ENCODE measurements around the gene SLC35E2B.
"Not testable (repeated sequence)": the region's sequence is repeated elsewhere in the genome, so short reads cannot be mapped to it uniquely, and the experiment has no call there.

The SLC35E2B gene

GRCh38 chr1:1689526-1689925 lies 3.1 kb downstream of the SLC35E2B start:
- not testable (repeated sequence) for H3K4me3 Mint-ChIP-seq, ATAC-seq, H3K9me3 Mint-ChIP-seq, DNase-seq, H3K27me3 Mint-ChIP-seq
- Mint-ChIP-seq H3K4me1 (peaks cover 41% of the 10 kb centered on the region), H3K27ac (peak overlapping the region; percentile 32), H3K36me3 (ENCODE audit: low read depth) (peaks cover 11% of the 10 kb centered on the region)

DNA sequence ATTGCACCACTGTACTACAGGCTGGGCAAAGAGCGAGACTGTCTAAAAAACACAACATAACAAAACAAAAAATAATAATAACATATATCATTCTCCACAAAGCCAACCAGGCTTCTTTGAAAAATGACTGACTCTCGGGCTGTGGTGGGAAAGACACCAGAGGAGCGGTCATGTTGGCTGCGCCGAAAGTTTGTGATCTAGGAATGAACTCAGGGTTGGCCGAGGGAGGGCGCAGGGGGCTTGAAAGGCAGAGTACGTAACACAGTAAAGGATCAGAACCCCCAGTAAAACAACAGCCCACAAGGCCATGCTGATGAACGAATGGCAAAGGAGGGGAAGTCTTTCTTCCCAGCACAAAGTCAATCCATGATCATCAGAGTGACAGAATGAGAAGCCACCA lies 4.7 kb downstream of the SLC35E2B start:
- no peak for ATAC-seq
- no peaks in the 10 kb centered on the region for H3K9me3 Mint-ChIP-seq
- no peak for DNase-seq
- H3K36me3 Mint-ChIP-seq (ENCODE audit: low read depth): peaks cover 11% of the 10 kb centered on the region
- peaks cover 54% of the 10 kb centered on the region for H3K4me1 Mint-ChIP-seq
- H3K27me3 Mint-ChIP-seq: no peaks in the 10 kb centered on the region
- no peak overlapping the region for H3K4me3 Mint-ChIP-seq
- peak overlapping the region; percentile 52 for H3K27ac Mint-ChIP-seq

DNA sequence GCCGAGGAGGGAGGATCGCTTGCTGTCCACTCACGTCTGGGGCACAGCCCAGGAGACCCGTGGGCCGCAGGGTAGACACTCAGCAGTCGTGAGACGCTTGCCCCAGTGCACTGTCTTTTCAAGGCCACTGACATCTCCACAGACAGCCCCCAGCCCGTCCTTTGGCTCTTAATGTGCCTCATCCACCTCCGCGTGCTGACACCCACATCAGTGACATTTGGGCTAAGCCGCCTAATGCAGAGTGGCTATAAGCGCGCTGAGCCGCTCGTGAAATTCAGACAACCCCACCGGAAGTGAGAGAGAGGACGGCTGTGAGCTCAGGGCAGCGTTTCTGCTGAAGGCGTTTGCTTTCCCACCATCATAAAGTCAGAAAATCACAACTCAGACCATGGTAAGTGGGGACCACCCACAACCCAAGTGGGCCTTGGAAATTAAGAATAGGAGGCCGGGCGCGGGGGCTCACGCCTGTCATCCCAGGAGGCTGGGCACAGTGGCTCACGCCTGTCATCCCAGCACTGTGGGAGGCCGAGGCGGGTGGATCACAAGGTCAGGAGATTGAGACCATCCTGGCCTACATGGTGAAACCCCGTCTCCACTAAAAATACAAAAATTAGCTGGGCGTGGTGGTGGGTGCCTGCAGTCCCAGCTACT lies 8.4 kb downstream of the SLC35E2B start:
- Mint-ChIP-seq H3K4me3 (no peak overlapping the region), H3K4me1 (peaks cover 53% of the 10 kb centered on the region), H3K9me3 (no peaks in the 10 kb centered on the region), H3K27me3 (no peaks in the 10 kb centered on the region), H3K27ac (peak overlapping the region; percentile 18), H3K36me3 (ENCODE audit: low read depth) (peaks cover 8% of the 10 kb centered on the region)
- ATAC-seq (no peak), DNase-seq (no peak)

- ATAC-seq (no peak), DNase-seq (no peak)
- H3K27ac Mint-ChIP-seq: no peak overlapping the region
- H3K9me3 Mint-ChIP-seq: no peaks in the 10 kb centered on the region
- H3K4me3 Mint-ChIP-seq: no peak overlapping the region
- H3K27me3 Mint-ChIP-seq: no peaks in the 10 kb centered on the region
- peaks cover 58% of the 10 kb centered on the region for H3K4me1 Mint-ChIP-seq
- H3K36me3 Mint-ChIP-seq (ENCODE audit: low read depth): peaks cover 3% of the 10 kb centered on the region
These were observed 9.3 kb downstream of the SLC35E2B start for GRCh38 chr1:1683104-1683905.

DNA sequence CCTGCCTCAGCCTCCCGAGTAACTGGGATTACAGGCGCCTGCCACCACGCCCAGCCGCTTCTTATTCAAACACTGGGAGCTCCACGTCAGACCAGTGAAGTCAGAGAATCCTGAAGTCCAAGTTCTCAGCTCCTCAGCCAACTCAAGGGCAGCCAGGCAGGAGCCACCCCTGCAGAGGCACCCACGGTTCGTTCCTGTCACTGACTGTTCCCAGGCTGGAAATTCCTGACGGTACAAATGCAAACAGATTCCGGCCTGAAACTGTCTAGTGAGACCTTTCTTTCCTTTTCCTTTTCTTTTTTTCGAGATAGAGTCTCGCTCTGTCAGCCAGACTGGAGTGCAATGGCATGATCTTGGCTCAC lies 11.7 kb downstream of the SLC35E2B start:
- Mint-ChIP-seq H3K27ac (no peak overlapping the region), H3K4me1 (peaks cover 50% of the 10 kb centered on the region)

DNA sequence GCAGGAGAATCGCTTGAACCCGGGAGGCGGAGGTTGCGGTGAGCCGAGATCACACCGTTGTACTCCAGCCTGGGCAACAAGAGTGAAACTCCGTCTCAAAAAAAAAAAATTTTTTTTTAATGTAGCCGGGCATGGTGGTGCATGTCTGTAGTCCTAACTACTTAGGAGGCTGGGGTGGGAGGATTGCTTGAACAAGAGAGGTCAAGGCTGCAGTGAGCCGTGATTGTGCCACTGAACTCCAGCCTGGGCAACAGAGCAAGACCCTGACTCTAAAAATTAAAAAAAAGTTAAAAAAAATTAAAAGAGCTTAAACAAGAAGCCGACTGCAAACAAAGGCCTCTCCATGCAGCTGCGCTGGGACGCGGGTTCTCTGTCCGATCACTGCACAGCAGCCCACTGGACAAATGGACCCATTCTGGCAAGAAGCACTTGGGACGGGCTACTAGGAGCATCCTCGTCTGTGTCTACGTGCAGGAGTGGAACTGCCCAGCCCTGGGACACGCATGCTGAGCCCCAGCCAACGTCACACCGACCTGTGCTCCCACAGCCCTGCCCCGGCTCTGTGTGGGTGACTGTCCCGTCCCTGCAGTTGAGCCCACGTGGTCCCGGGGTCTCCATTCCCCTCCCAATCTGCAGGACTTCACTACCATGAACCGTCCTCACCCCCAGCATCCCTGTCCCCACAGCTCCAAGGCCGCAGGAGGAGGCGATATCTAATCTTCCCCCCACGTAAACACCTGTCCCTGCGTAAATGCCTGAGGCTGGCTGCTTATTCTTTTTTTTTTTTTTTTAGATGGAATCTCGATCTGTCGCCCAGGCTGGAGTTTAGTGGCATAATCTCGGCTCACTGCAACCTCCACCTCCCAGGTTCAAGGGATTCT lies 12.3 kb downstream of the SLC35E2B start:
- no peak for DNase-seq
- H3K9me3 Mint-ChIP-seq: no peaks in the 10 kb centered on the region
- H3K36me3 Mint-ChIP-seq (ENCODE audit: low read depth): no peaks in the 10 kb centered on the region
- H3K4me3 Mint-ChIP-seq: no peak overlapping the region
- no peak overlapping the region for H3K27ac Mint-ChIP-seq
- no peaks in the 10 kb centered on the region for H3K27me3 Mint-ChIP-seq
- ATAC-seq: no peak
- peaks cover 45% of the 10 kb centered on the region for H3K4me1 Mint-ChIP-seq

More for the DNA sequence above, 11.7 kb downstream of the SLC35E2B start:
- Mint-ChIP-seq H3K4me3 (no peak overlapping the region), H3K9me3 (no peaks in the 10 kb centered on the region), H3K36me3 (ENCODE audit: low read depth) (no peaks in the 10 kb centered on the region), H3K27me3 (no peaks in the 10 kb centered on the region)
- ATAC-seq: no peak
- no peak for DNase-seq

DNA sequence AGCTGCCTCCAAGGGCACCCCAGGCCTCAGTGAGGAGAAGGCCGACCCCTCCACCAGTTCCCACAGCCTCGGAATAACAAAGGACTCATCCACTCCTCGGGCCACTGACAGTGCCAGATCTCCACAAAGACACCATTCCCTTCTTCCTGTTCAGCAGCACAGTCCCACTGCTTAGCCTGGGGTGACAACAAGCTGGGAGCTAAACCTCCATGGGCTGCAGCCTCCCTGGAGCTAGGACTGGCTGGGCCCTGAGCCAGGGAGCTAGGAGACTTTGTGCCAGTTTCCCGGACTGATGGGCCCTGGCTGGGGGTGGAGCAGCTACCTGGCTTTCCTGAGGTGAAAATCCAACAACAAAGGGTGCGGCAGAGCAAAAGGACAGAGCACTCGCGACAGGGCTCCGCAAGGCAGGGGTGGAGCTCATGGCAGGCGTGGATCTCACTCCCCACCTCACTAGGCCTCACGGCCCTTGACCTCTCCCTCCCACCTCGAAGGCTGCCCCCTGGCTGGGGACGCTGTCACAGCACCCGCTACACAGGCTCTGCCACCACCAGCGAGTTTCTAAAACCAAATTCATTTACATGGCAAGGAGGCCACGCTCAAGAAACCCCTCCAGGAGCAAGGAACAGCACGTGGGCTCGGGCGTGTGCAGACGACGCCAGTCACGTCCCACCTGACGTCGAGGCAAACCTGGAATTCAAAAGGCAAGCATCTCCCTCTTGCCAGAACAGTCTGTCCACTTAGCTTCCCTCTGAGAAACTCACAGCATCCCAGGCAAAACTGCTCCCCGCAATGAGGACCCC lies 13.8 kb downstream of the SLC35E2B start:
- Mint-ChIP-seq H3K9me3 (no peaks in the 10 kb centered on the region), H3K4me3 (peak overlapping the region; percentile 83), H3K27me3 (no peaks in the 10 kb centered on the region), H3K36me3 (ENCODE audit: low read depth) (peaks cover 2% of the 10 kb centered on the region), H3K4me1 (peaks cover 41% of the 10 kb centered on the region), H3K27ac (peak overlapping the region; percentile 96)
- DNase-seq (peak; percentile 47), ATAC-seq (no peak)

- peaks cover 38% of the 10 kb centered on the region for H3K4me1 Mint-ChIP-seq
- peak overlapping the region; percentile 83 for H3K4me3 Mint-ChIP-seq
- H3K9me3 Mint-ChIP-seq: no peaks in the 10 kb centered on the region
- DNase-seq (peak; percentile 71), ATAC-seq (peak; percentile 49)
- H3K27ac Mint-ChIP-seq: peak overlapping the region; percentile 96
- peaks cover 4% of the 10 kb centered on the region for H3K36me3 Mint-ChIP-seq (ENCODE audit: low read depth)
- no peaks in the 10 kb centered on the region for H3K27me3 Mint-ChIP-seq
These were observed 14.6 kb downstream of the SLC35E2B start for GRCh38 chr1:1677718-1678580.

DNA sequence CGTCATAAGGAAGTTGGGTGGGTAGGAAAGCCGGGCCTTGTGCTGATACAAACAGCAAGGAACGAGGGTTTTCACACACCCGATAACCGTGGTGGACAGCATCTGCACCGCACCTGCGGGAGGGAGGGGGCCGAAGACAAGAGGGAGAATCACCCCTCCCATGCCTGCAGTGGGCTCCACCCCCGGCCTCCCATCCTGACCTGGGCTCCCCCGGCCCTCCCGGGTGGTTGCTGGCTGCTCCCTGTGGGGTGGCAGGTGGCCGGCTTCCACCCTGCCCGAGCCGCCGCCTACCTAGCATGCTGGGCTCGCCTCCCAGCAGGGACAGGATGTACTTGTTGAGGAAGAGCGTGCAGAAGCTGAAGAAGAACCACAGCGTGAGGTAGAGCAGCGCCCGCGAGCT lies 16.5 kb downstream of the SLC35E2B start:
- peak; percentile 7 for ATAC-seq
- not testable (repeated sequence) for H3K27ac Mint-ChIP-seq; H3K9me3 Mint-ChIP-seq; H3K4me3 Mint-ChIP-seq; H3K36me3 Mint-ChIP-seq (ENCODE audit: low read depth); DNase-seq; H3K27me3 Mint-ChIP-seq
- H3K4me1 Mint-ChIP-seq: peaks cover 34% of the 10 kb centered on the region

- H3K9me3 Mint-ChIP-seq; DNase-seq; ATAC-seq; H3K27ac Mint-ChIP-seq; H3K4me3 Mint-ChIP-seq; H3K36me3 Mint-ChIP-seq (ENCODE audit: low read depth); H3K27me3 Mint-ChIP-seq: not testable (repeated sequence)
- H3K4me1 Mint-ChIP-seq: peaks cover 34% of the 10 kb centered on the region
These were observed 17.4 kb downstream of the SLC35E2B start for GRCh38 chr1:1675218-1675617.

DNA sequence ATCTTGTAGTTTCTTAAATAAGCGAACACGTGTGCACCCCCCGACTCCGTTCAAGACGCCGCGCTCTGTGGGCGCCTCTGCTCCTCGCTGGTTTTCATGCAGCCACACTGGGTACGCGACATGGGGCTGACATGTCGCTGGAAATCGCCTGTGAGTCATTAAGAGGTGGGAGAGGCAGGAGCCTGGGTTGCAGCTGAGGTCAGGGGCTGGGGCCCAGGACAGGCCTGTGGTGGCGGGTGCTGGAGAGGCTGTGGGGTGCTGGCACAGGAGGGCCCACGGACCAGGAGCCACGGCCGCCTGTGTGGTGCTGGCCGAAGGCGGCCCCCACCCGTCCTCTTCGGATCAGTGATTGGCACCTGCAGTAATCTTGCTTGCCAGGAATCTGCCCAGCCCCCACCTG lies 17.8 kb downstream of the SLC35E2B start:
- H3K4me3 Mint-ChIP-seq, H3K9me3 Mint-ChIP-seq, H3K27me3 Mint-ChIP-seq, DNase-seq: not testable (repeated sequence)
- H3K36me3 Mint-ChIP-seq (ENCODE audit: low read depth): peaks cover 11% of the 10 kb centered on the region
- H3K27ac Mint-ChIP-seq: peak overlapping the region; percentile 88
- ATAC-seq: peak; percentile 57
- H3K4me1 Mint-ChIP-seq: peaks cover 34% of the 10 kb centered on the region

DNA sequence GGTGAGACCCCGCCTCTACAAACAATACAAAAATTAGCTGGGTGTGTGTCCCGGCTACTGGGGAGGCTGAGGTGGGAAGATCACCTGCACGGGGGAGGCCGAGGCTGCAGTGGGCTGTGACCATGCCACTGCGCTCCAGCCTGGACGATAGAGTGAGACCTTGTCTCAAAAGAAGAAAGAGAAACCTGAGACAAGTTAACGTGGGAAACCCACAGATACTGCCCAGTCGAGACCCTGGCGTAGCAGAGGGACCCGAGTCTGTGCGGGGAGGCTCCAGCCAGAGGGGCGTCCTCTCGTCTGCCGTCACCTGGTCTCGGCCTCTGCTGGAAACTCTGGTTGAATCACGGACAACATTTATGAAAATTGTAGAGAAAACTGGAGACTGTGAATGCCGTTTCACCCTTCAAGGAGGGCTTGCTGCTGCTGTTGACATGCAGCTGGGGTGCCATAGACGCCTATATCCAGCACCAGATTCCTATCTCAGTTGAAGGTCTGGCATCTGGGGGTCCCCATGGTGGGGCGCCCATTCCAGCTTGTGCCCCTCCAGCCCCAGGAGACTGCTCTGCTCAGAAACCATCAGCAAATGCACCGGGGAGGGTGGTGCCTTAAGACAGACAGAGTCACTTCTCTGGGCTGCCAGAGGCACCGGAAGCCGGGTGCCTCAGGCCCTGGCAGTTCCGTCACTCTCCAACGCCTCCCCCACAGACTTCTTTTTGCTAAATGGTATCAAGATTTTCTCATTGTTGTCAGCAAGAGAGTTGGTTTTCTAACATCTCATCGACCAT lies 20.2 kb downstream of the SLC35E2B start:
- ATAC-seq (no peak), DNase-seq (no peak)
- Mint-ChIP-seq H3K4me3 (no peak overlapping the region), H3K27me3 (no peaks in the 10 kb centered on the region), H3K9me3 (no peaks in the 10 kb centered on the region), H3K4me1 (peaks cover 13% of the 10 kb centered on the region), H3K27ac (no peak overlapping the region), H3K36me3 (ENCODE audit: low read depth) (peaks cover 16% of the 10 kb centered on the region)

Data from activated naive CD8-positive, alpha-beta T cell treated with anti-CD3 and anti-CD28 coated beads, Interleukin-2, amount 50 U/mL, for 24 hours (primary cell).